Measurements from ENCODE around the gene PITPNC1.
A peak's percentile ranks its signal among the peaks of the same experiment; 100 is the strongest.
"Not testable (repeated sequence)": the region's sequence is repeated elsewhere in the genome, so short reads cannot be mapped to it uniquely, and the experiment has no call there.

The PITPNC1 gene

GRCh38 chr17:67632141-67632540 is 255.1 kb downstream of the PITPNC1 start:
- no peak for DNase-seq

GRCh38 chr17:67633751-67634211 is 256.7 kb downstream of the PITPNC1 start:
- DNase-seq: no peak

- DNase-seq: no peak
Observed at GRCh38 chr17:67635681-67636080, 258.6 kb downstream of the PITPNC1 start.

- DNase-seq: no peak
Observed at GRCh38 chr17:67636312-67636711, 259.2 kb downstream of the PITPNC1 start.

GRCh38 chr17:67636834-67637520 is 259.9 kb downstream of the PITPNC1 start:
- peak; percentile 9 for DNase-seq

GRCh38 chr17:67637901-67638641 is 261.0 kb downstream of the PITPNC1 start:
- DNase-seq: no peak

- no peak for DNase-seq
Observed at GRCh38 chr17:67638871-67639270, 261.8 kb downstream of the PITPNC1 start.

GRCh38 chr17:67639555-67639954 is 262.5 kb downstream of the PITPNC1 start:
- no peak for DNase-seq

- DNase-seq: no peak
Observed at GRCh38 chr17:67639979-67640378, 262.9 kb downstream of the PITPNC1 start.

- no peak for DNase-seq
Observed at GRCh38 chr17:67642488-67642887, 265.4 kb downstream of the PITPNC1 start.

GRCh38 chr17:67644061-67644460 is 267.0 kb downstream of the PITPNC1 start:
- DNase-seq: no peak

- DNase-seq: not testable (repeated sequence)
Observed at GRCh38 chr17:67645195-67645594, 268.1 kb downstream of the PITPNC1 start.

GRCh38 chr17:67646472-67646871 is 269.4 kb downstream of the PITPNC1 start:
- no peak for DNase-seq

GRCh38 chr17:67647482-67647881 is 270.4 kb downstream of the PITPNC1 start:
- DNase-seq: no peak

- DNase-seq: no peak
Observed at GRCh38 chr17:67648032-67648905, 271.2 kb downstream of the PITPNC1 start.

GRCh38 chr17:67648906-67649295 is 271.8 kb downstream of the PITPNC1 start:
- not testable (repeated sequence) for DNase-seq

- DNase-seq: no peak
Observed at GRCh38 chr17:67649891-67650290, 272.8 kb downstream of the PITPNC1 start.

- not testable (repeated sequence) for DNase-seq
Observed at GRCh38 chr17:67651218-67651579, 274.1 kb downstream of the PITPNC1 start.

- no peak for DNase-seq
Observed at GRCh38 chr17:67652433-67652832, 275.4 kb downstream of the PITPNC1 start.

GRCh38 chr17:67655478-67656148 is 278.5 kb downstream of the PITPNC1 start:
- DNase-seq: no peak

GRCh38 chr17:67656494-67657203 is 279.6 kb downstream of the PITPNC1 start:
- DNase-seq: no peak

- DNase-seq: no peak
Observed at GRCh38 chr17:67657596-67657995, 280.5 kb downstream of the PITPNC1 start.

All from NCI-H226 (cell line).